B cell (primary cell): ENCODE measurements around the gene CBL. TPM values are rescaled to one million over a fixed set of nuclear protein-coding genes. Genes with fewer than 3 reads are reported as not detected.

ENCODE experiments used
- ATAC-seq: fragments of 200-7000 bp; cut with Tn5 transposase; one replicate; pipeline ENCODE4 v1.10.0; 2021; ENCODE audit warnings: low read depth, mild to moderate bottlenecking, moderate number of reproducible peaks, moderate library complexity
- CTCF ChIA-PET: fragments of 350-600 bp; sonication (Branson Sonifier 250); formaldehyde crosslinking; loops from one replicate; lab custom pipeline; 2021; ENCODE audit warnings: antibody characterized with exemption, inconsistent platforms; lab: Charles Lee
- POLR2A ChIA-PET: fragments of 350-600 bp; sonication (Branson Sonifier 250); formaldehyde crosslinking; loops from one replicate; lab custom pipeline; 2021; ENCODE audit warnings: antibody characterized with exemption; lab: Charles Lee
- DNase-seq: peaks from one replicate; pipeline ENCODE4 v3.0.0; 2013
- H2AFZ ChIP-seq: 2 replicates; pipeline ENCODE4 v1.6.1; 2012; ENCODE audit warnings: mild to moderate bottlenecking, low read depth, low read length; ENCODE audit not compliant: insufficient read depth, poor library complexity, severe bottlenecking
- H3K27ac ChIP-seq, 2 donors: 1 replicate in 1 of 2; 2 replicates in 1 of 2; pipeline ENCODE4 v1.5.1; 2012 to 2013; ENCODE audit warnings: low read length in 2 of 2, mild to moderate bottlenecking in 2 of 2, moderate library complexity in 1 of 2
- H3K27me3 ChIP-seq, 4 experiments: fragments of 200-600 bp in 1 of 4; sonication (generic) in 1 of 4; replicated peaks in 1 of 4; 1 replicate in 2 of 4; 2 replicates in 2 of 4; pipeline versions ENCODE4 v1.6.1 to v1.7.0; 2013 to 2016; ENCODE audit warnings: low read length in 3 of 4, mild to moderate bottlenecking in 2 of 4, mixed read lengths in 1 of 4, moderate library complexity in 1 of 4; ENCODE audit not compliant: insufficient read depth in 4 of 4, control insufficient read depth in 3 of 4; ENCODE audit errors: control extremely low read depth in 1 of 4
- H3K36me3 ChIP-seq, 2 experiments: replicated peaks in 1 of 2; 1 replicate in 1 of 2; 2 replicates in 1 of 2; pipeline versions ENCODE4 v1.6.1 to v1.7.1; 2013; ENCODE audit warnings: low read length in 1 of 2; ENCODE audit not compliant: insufficient read depth in 2 of 2, control insufficient read depth in 1 of 2; ENCODE audit errors: control extremely low read depth in 1 of 2, extremely low read depth in 1 of 2
- H3K4me1 ChIP-seq, 2 donors: fragments of 200-600 bp in 1 of 2; sonication (generic) in 1 of 2; 1 replicate in 1 of 2; 2 replicates in 1 of 2; pipeline versions ENCODE4 v1.5.1 to v1.6.1; 2013 to 2017; ENCODE audit warnings: low read length in 2 of 2; ENCODE audit not compliant: control insufficient read depth in 2 of 2, insufficient read depth in 2 of 2
- H3K4me2 ChIP-seq: replicated peaks from 2 replicates; pipeline ENCODE3; 2012; ENCODE audit warnings: mild to moderate bottlenecking, low read depth, low read length; ENCODE audit not compliant: poor library complexity, severe bottlenecking
- H3K4me3 ChIP-seq, 5 experiments: fragments of 200-600 bp in 1 of 5; sonication (generic) in 1 of 5; 1 replicate in 3 of 5; 2 replicates in 2 of 5; pipeline versions ENCODE4 v1.5.1 to v1.7.0; 2011 to 2016; ENCODE audit warnings: low read length in 4 of 5, mild to moderate bottlenecking in 4 of 5, low read depth in 2 of 5, control low read depth in 1 of 5, moderate library complexity in 1 of 5; ENCODE audit not compliant: insufficient read depth in 1 of 5; ENCODE audit errors: control extremely low read depth in 1 of 5, extremely low read depth in 1 of 5
- H3K79me2 ChIP-seq: fragments of 200-600 bp; sonication (generic); one replicate; pipeline ENCODE4 v1.6.0; 2016; ENCODE audit warnings: low read length; ENCODE audit not compliant: control insufficient read depth, insufficient read depth
- H3K9ac ChIP-seq: fragments of 200-600 bp; sonication (generic); 2 replicates; pipeline ENCODE4 v1.6.1; 2017; ENCODE audit warnings: mild to moderate bottlenecking, low read length, moderate library complexity
- H3K9me3 ChIP-seq, 3 donors: one replicate each; pipeline versions ENCODE4 v1.6.1 to v1.7.1; 2013; ENCODE audit warnings: low read length in 2 of 3; ENCODE audit not compliant: control insufficient read depth in 2 of 3, insufficient read depth in 1 of 3; ENCODE audit errors: control extremely low read depth in 1 of 3
- H4K20me1 ChIP-seq: 2 replicates; pipeline ENCODE4 v1.6.0; 2012; ENCODE audit warnings: mild to moderate bottlenecking, low read length; ENCODE audit not compliant: insufficient read depth, control insufficient read depth, poor library complexity, severe bottlenecking
- H3K27ac Mint-ChIP-seq: one replicate; pipeline ENCODE4 v1.8.0; 2021; ENCODE audit warnings: mixed read lengths
- H3K27me3 Mint-ChIP-seq: one replicate; pipeline ENCODE4 v1.8.0; 2021; ENCODE audit warnings: mixed read lengths
- H3K4me1 Mint-ChIP-seq: one replicate; pipeline ENCODE4 v1.8.0; 2021; ENCODE audit warnings: mixed read lengths
- H3K4me3 Mint-ChIP-seq: one replicate; pipeline ENCODE4 v1.8.0; 2021; ENCODE audit warnings: mixed read lengths
- H3K9me3 Mint-ChIP-seq: one replicate; pipeline ENCODE4 v1.8.0; 2022; ENCODE audit warnings: mixed read lengths; ENCODE audit not compliant: insufficient read depth
- CTCF ChIP-seq: fragments of 200-600 bp; IDR thresholded peaks from one replicate; pipeline ENCODE4 v1.8.0; 2022; ENCODE audit warnings: antibody characterized with exemption, mild to moderate bottlenecking
- EZH2 ChIP-seq: IDR thresholded peaks from 2 replicates; pipeline ENCODE4 v1.6.1; 2012; ENCODE audit warnings: borderline replicate concordance, low read depth, mild to moderate bottlenecking, moderate library complexity, low read length; ENCODE audit not compliant: insufficient read depth, poor library complexity, severe bottlenecking
- WGBS: methylation state at CpG from one replicate; pipeline ENCODE4 v1.1.5; 2013; ENCODE audit warnings: missing lambda C conversion rate; ENCODE audit not compliant: insufficient coverage; 5-methylcytosine and 5-hydroxymethylcytosine counted together
- intact Hi-C: fragments of 100-400 bp; cut with micrococcal nuclease; formaldehyde crosslinking; loops from one replicate; pipeline ENCODE4 v1.10.0; 2022
- polyA plus RNA-seq: library from polyadenylated mRNA; depleted of rRNA; stranded (reverse); fragments of >200 nt; gene quantifications from 2 replicates; pipeline ENCODE4 v1.2.3, GENCODE V29; 2012
- total RNA-seq, 2 donors: library from RNA; stranded (reverse); fragments of 120-200 nt in 1 of 2; gene quantifications; 1 replicate in 1 of 2; 2 replicates in 1 of 2; pipeline versions ENCODE4 v1.2.3 to v1.2.4, GENCODE V29; 2013 to 2022

CBL gene
- total and polyA plus RNA-seq, 2 donors (not counting 1 experiment from before 2014, with no cell fraction given), result 11.7 to 35.2 TPM

- intact Hi-C loops, result loop anchor here (2.0 to 5.0 kb wide), 3 partner anchors 38 to 189 kb away; partner anchors contain the start of genes NLRX1, RPS25 and TRAPPC4
Measured at GRCh38 chr11:119206511-119207414, 624 bp downstream of the CBL start.

More at GRCh38 chr11:119206511-119207414, 624 bp downstream of the CBL start:
- Mint-ChIP-seq H3K27ac (peak overlapping the region; percentile 91), H3K4me1 (peaks cover 36% of the 10 kb centered on the region), H3K4me3 (peak overlapping the region; percentile 97), H3K27me3 (no peaks in the 10 kb centered on the region), H3K9me3 (no peaks in the 10 kb centered on the region)
- H3K36me3 ChIP-seq, result no peaks in the 10 kb centered on the region
- no peak for TF ChIP-seq CTCF
- TF ChIP-seq EZH2, result no peak
- ATAC-seq (peak; percentile 16), DNase-seq (peak; percentile 54)
- H3K9me3 ChIP-seq, result no peaks in the 10 kb centered on the region
- peak overlapping the region; percentile 93 for H3K9ac ChIP-seq
- peaks cover 29% of the 10 kb centered on the region for H4K20me1 ChIP-seq
- no peaks in the 10 kb centered on the region for H3K27me3 ChIP-seq
- H3K4me2 ChIP-seq, result peak overlapping the region; percentile 83
- peak overlapping the region; percentile 60 to 84 for H3K27ac ChIP-seq
- ChIA-PET CTCF (interaction anchor here (0.6 to 3.4 kb wide), 24 partner anchors 9 to 174 kb away, joined by 3 to 41 read pairs (median 4); partner anchors contain the start of genes C2CD2L, HINFP, NLRX1 and USP2), POLR2A (interaction anchor here (0.6 to 1.3 kb wide), 6 partner anchors 63 to 1196 kb away, joined by 3 to 5 read pairs (median 4); no protein-coding TSS in a partner anchor)
- 0% methylated on average over 22 of the region's 41 CpGs for WGBS
- peaks cover 56% of the 10 kb centered on the region for H3K79me2 ChIP-seq
- peak overlapping the region; percentile 93 to 98 (median 96) for H3K4me3 ChIP-seq
- peak overlapping the region; percentile 93 for H2AFZ ChIP-seq
- H3K4me1 ChIP-seq, result peaks cover 18 to 20% of the 10 kb centered on the region in 2 donors
